AG04449 (cell line): ENCODE data around the gene CHCT1.

Source experiments
- CTCF ChIA-PET: fragments of 350-600 bp; formaldehyde crosslinking; extraction: SDS; loops from one replicate; lab custom pipeline; 2021; ENCODE audit warnings: antibody characterized with exemption; lab: Yijun Ruan, JAX
- POLR2A ChIA-PET: fragments of 400-600, 350-600 bp; formaldehyde crosslinking; extraction: SDS; loops from one replicate; lab custom pipeline; 2020; ENCODE audit warnings: antibody characterized with exemption, inconsistent platforms; lab: Yijun Ruan, JAX
- DNase-seq: peaks from one replicate; pipeline ENCODE4 v3.0.0-alpha.2; 2010; ENCODE audit warnings: low read depth, low spot score
- H3K4me3 ChIP-seq: 2 replicates; pipeline ENCODE4 v1.5.1; 2011; ENCODE audit warnings: low read depth, mild to moderate bottlenecking, control low read depth, low read length
- CTCF ChIP-seq: IDR thresholded peaks from one replicate; pipeline ENCODE4 v1.5.1; 2011; ENCODE audit warnings: mild to moderate bottlenecking, moderate library complexity, low read length, control low read depth, inconsistent platforms; ENCODE audit not compliant: insufficient read depth; ENCODE audit errors: missing control alignments

CHCT1 gene

GRCh38 chr17:60386147-60387058, 35.9 kb upstream of the CHCT1 start:
- ChIA-PET POLR2A (no interaction called here), CTCF (no interaction called here)
- no peak overlapping the region for H3K4me3 ChIP-seq
- DNase-seq: no peak
- TF ChIP-seq CTCF: no peak

- ChIA-PET POLR2A (interaction anchor here (0.8 kb wide), 1 partner anchor 14 kb away, joined by 3 read pairs; no protein-coding TSS in a partner anchor), CTCF (no interaction called here)
- no peak for TF ChIP-seq CTCF
- no peak for DNase-seq
- no peak overlapping the region for H3K4me3 ChIP-seq
Measured at GRCh38 chr17:60387666-60388065, 34.6 kb upstream of the CHCT1 start.

- TF ChIP-seq CTCF: no peak
- ChIA-PET POLR2A (no interaction called here), CTCF (interaction anchor here (0.7 to 1.1 kb wide), 2 partner anchors 9 to 249 kb away, joined by 3 to 4 read pairs; no protein-coding TSS in a partner anchor)
- no peak for DNase-seq
- H3K4me3 ChIP-seq: no peak overlapping the region
Measured at GRCh38 chr17:60388742-60389141, 33.5 kb upstream of the CHCT1 start.

GRCh38 chr17:60390186-60390585, 32.1 kb upstream of the CHCT1 start:
- no peak for TF ChIP-seq CTCF
- ChIA-PET CTCF (interaction anchor here (1.3 kb wide), 2 partner anchors 159 to 251 kb away, joined by 3 read pairs; no protein-coding TSS in a partner anchor), POLR2A (no interaction called here)
- DNase-seq: no peak
- H3K4me3 ChIP-seq: peak overlapping the region; percentile 98

GRCh38 chr17:60390925-60391470, 31.3 kb upstream of the CHCT1 start:
- ChIA-PET CTCF (interaction anchor here (1.3 to 1.5 kb wide), 2 partner anchors 10 to 160 kb away, joined by 3 to 5 read pairs; no protein-coding TSS in a partner anchor), POLR2A (interaction anchor here (0.6 to 1.5 kb wide), 5 partner anchors 18 to 249 kb away, joined by 3 to 4 read pairs (median 3); partner anchors contain the start of gene PPM1D)
- H3K4me3 ChIP-seq: peak overlapping the region; percentile 98
- TF ChIP-seq CTCF: no peak
- DNase-seq: no peak
